ENCODE measurements around the gene PIP5K1C. TPM values are rescaled to one million over a fixed set of nuclear protein-coding genes. Genes with fewer than 3 reads are reported as not detected.

Gene PIP5K1C
- total and polyA plus RNA-seq, 9 of the 15 experiments (the other 6 are each of a cell fraction or from before 2014, with no cell fraction given): 0.38 to 22.1 (median 4.1) TPM

DNA sequence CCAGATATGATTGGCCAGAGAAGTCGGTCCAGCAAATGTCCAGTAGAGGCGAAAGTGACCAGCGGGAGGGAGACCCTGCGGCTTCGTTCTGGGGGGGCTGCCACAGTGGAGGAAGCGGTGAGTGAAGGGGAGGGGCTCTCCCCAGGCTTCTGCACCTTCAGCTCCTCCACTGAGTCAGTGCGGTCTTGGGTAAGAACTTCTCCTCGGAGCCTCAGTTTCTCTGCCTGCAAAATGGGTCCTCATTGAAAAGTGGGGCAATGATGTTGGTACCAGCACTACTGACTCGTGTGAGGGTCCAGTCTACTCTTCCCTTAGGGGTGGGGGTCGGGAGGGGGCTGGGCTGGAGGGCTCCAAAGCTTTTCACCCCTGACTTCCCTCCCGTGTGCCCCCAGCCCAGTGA, 110.8 kb downstream of the PIP5K1C start (continued):
- TF ChIP-seq, protein P1, sequence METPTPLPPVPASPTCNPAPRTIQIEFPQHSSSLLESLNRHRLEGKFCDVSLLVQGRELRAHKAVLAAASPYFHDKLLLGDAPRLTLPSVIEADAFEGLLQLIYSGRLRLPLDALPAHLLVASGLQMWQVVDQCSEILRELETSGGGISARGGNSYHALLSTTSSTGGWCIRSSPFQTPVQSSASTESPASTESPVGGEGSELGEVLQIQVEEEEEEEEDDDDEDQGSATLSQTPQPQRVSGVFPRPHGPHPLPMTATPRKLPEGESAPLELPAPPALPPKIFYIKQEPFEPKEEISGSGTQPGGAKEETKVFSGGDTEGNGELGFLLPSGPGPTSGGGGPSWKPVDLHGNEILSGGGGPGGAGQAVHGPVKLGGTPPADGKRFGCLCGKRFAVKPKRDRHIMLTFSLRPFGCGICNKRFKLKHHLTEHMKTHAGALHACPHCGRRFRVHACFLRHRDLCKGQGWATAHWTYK (CRISPR knock-in tag; IDR thresholded peaks at IDR 0.05): no peak
- TF ChIP-seq ADNP (tag; IDR thresholded peaks at IDR 0.05): 0 out of 2 replicates have a peak, but pooled peaks have one; percentile 50
- no peak for TF ChIP-seq KAT8 (IDR thresholded peaks at IDR 0.05; ENCODE audit: low read depth)
- TF ChIP-seq KDM1A (IDR thresholded peaks at IDR 0.05): peak in 1 of 2 experiments; percentile 43; a peak in 1 of 4 replicates
- no peak for TF ChIP-seq ZNF124 (CRISPR knock-in tag; IDR thresholded peaks at IDR 0.05)
- no peak for TF ChIP-seq BDP1 (IDR thresholded peaks at IDR 0.05; ENCODE audit: insufficient read depth, insufficient read length)
- TF ChIP-seq SNRNP70 (optimal IDR thresholded peaks at IDR 0.05; ENCODE audit: low read depth, low read length): no peak
- TF ChIP-seq JUNB (CRISPR knock-in tag; conservative IDR thresholded peaks at IDR 0.05): no peak
- no peak for TF ChIP-seq IRF2 (CRISPR knock-in tag; IDR thresholded peaks at IDR 0.05)
- TF ChIP-seq, protein P2, sequence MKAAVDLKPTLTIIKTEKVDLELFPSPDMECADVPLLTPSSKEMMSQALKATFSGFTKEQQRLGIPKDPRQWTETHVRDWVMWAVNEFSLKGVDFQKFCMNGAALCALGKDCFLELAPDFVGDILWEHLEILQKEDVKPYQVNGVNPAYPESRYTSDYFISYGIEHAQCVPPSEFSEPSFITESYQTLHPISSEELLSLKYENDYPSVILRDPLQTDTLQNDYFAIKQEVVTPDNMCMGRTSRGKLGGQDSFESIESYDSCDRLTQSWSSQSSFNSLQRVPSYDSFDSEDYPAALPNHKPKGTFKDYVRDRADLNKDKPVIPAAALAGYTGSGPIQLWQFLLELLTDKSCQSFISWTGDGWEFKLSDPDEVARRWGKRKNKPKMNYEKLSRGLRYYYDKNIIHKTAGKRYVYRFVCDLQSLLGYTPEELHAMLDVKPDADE (conservative IDR thresholded peaks at IDR 0.05; ENCODE audit: control insufficient read depth, low read depth, low read length): no peak
- TF ChIP-seq RAD21 (CRISPR knock-in tag; conservative IDR thresholded peaks at IDR 0.05 in 1 of 2, IDR thresholded peaks at IDR 0.05 in 1 of 2): no peak
- no peak for TF ChIP-seq ZNF24 (IDR thresholded peaks at IDR 0.05)
- TF ChIP-seq, protein P3, sequence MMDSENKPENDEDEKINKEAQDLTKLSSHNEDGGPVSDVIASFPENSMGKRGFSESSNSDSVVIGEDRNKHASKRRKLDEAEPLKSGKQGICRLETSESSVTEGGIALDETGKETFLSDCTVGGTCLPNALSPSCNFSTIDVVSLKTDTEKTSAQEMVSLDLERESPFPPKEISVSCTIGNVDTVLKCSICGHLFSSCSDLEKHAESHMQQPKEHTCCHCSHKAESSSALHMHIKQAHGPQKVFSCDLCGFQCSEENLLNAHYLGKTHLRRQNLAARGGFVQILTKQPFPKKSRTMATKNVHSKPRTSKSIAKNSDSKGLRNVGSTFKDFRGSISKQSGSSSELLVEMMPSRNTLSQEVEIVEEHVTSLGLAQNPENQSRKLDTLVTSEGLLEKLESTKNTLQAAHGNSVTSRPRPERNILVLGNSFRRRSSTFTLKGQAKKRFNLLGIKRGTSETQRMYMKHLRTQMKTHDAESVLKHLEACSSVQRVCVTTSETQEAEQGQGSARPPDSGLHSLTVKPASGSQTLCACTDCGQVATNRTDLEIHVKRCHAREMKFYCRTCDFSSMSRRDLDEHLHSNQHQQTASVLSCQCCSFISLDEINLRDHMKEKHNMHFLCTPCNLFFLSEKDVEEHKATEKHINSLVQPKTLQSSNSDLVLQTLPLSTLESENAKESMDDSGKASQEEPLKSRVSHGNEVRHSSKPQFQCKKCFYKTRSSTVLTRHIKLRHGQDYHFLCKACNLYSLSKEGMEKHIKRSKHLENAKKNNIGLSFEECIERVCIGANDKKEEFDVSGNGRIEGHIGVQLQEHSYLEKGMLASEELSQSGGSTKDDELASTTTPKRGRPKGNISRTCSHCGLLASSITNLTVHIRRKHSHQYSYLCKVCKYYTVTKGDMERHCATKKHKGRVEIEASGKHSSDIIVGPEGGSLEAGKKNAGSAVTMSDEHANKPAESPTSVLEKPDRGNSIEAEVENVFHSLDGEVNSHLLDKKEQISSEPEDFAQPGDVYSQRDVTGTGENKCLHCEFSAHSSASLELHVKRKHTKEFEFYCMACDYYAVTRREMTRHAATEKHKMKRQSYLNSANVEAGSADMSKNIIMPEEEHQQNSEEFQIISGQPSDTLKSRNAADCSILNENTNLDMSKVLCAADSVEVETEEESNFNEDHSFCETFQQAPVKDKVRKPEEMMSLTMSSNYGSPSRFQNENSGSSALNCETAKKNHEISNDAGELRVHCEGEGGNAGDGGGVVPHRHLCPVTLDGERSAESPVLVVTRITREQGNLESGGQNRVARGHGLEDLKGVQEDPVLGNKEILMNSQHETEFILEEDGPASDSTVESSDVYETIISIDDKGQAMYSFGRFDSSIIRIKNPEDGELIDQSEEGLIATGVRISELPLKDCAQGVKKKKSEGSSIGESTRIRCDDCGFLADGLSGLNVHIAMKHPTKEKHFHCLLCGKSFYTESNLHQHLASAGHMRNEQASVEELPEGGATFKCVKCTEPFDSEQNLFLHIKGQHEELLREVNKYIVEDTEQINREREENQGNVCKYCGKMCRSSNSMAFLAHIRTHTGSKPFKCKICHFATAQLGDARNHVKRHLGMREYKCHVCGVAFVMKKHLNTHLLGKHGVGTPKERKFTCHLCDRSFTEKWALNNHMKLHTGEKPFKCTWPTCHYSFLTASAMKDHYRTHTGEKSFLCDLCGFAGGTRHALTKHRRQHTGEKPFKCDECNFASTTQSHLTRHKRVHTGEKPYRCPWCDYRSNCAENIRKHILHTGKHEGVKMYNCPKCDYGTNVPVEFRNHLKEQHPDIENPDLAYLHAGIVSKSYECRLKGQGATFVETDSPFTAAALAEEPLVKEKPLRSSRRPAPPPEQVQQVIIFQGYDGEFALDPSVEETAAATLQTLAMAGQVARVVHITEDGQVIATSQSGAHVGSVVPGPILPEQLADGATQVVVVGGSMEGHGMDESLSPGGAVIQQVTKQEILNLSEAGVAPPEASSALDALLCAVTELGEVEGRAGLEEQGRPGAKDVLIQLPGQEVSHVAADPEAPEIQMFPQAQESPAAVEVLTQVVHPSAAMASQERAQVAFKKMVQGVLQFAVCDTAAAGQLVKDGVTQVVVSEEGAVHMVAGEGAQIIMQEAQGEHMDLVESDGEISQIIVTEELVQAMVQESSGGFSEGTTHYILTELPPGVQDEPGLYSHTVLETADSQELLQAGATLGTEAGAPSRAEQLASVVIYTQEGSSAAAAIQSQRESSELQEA (IDR thresholded peaks at IDR 0.05; ENCODE audit: low read depth): no peak
